Measurements from ENCODE around the gene FAM72A.
"Not testable (repeated sequence)": the region's sequence is repeated elsewhere in the genome, so short reads cannot be mapped to it uniquely, and the experiment has no call there.

DNA sequence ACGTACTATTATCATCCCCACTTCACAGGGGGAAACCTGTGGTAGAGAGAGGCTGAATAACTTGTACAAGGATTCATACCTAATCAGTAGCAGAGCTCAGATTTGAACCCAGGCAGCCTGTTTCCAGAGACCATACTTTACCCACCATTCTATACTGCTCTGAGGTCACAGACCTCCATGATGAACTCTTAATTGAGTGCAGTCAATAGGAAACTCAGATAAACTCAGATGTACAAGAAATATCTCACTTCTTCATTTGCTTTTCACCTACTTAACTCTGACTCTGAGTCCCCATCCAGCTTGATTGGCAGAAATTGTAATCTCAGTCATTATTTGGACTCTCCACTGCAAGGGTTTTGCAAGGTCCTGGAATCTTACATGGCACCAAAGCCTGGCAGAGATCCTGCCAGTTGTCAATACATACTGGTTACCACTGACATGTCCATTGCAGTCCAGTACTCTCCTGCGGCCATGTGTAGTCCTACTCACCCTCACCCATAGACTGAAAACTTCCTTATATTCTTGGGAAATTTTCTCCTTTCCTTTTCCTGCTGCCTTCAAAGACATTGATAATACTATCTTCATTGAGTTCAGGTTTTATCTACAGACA lies 29.4 kb downstream of the FAM72A start:
- TF ChIP-seq CTCF (IDR thresholded peaks at IDR 0.05); POLR2AphosphoS5 (IDR thresholded peaks at IDR 0.05; ENCODE audit: insufficient read depth in 1 of 2, low read depth in 1 of 2): not testable (repeated sequence)
